ENCODE measurements around the gene SNAI1.
"Not testable (repeated sequence)": the region's sequence is repeated elsewhere in the genome, so short reads cannot be mapped to it uniquely, and the experiment has no call there.

SNAI1 gene

GRCh38 chr20:49987015-49987867 lies 4.5 kb downstream of the SNAI1 start:
- DNase-seq: no peak

- no peak for DNase-seq
Observed at GRCh38 chr20:49987868-49988690, 5.3 kb downstream of the SNAI1 start.

GRCh38 chr20:49989234-49990065 lies 6.7 kb downstream of the SNAI1 start:
- DNase-seq: no peak

- DNase-seq: no peak
Observed at GRCh38 chr20:49990271-49990720, 7.5 kb downstream of the SNAI1 start.

- DNase-seq: no peak
Observed at GRCh38 chr20:49993301-49993751, 10.5 kb downstream of the SNAI1 start.

- no peak for DNase-seq
Observed at GRCh38 chr20:49995586-49995985, 12.8 kb downstream of the SNAI1 start.

- DNase-seq: not testable (repeated sequence)
Observed at GRCh38 chr20:49998478-49999188, 15.9 kb downstream of the SNAI1 start.

GRCh38 chr20:49999329-49999728 lies 16.5 kb downstream of the SNAI1 start:
- no peak for DNase-seq

- DNase-seq: not testable (repeated sequence)
Observed at GRCh38 chr20:50000548-50001222, 17.9 kb downstream of the SNAI1 start.

GRCh38 chr20:50001784-50002311 lies 19.1 kb downstream of the SNAI1 start:
- DNase-seq: no peak

GRCh38 chr20:50003253-50003656 lies 20.5 kb downstream of the SNAI1 start:
- no peak for DNase-seq

GRCh38 chr20:50004229-50004628 lies 21.4 kb downstream of the SNAI1 start:
- no peak for DNase-seq

GRCh38 chr20:50005471-50005981 lies 22.7 kb downstream of the SNAI1 start:
- no peak for DNase-seq

GRCh38 chr20:50007369-50007768 lies 24.6 kb downstream of the SNAI1 start:
- no peak for DNase-seq

GRCh38 chr20:50008007-50008406 lies 25.2 kb downstream of the SNAI1 start:
- DNase-seq: no peak

GRCh38 chr20:50009521-50010454 lies 27.0 kb downstream of the SNAI1 start:
- no peak for DNase-seq

- not testable (repeated sequence) for DNase-seq
Observed at GRCh38 chr20:50011597-50011996, 28.8 kb downstream of the SNAI1 start.

- no peak for DNase-seq
Observed at GRCh38 chr20:50012282-50013263, 29.8 kb downstream of the SNAI1 start.

- DNase-seq: no peak
Observed at GRCh38 chr20:50013976-50014375, 31.2 kb downstream of the SNAI1 start.
